Activated T-cell treated with anti-CD3 and anti-CD28 coated beads for 24 hours (primary cell): Measurements from ENCODE around the gene EEF1A1.

ENCODE experiments used
- DNase-seq: peaks from one replicate; pipeline ENCODE4 v3.0.0-alpha.2; 2020; ENCODE audit warnings: low read depth

The EEF1A1 gene

GRCh38 chr6:73505142-73505541 is 15.7 kb downstream of the EEF1A1 start:
- no peak for DNase-seq

GRCh38 chr6:73504160-73504559 is 16.7 kb downstream of the EEF1A1 start:
- DNase-seq: no peak

- no peak for DNase-seq
Measured at GRCh38 chr6:73503027-73503772, 17.6 kb downstream of the EEF1A1 start.

- DNase-seq: no peak
Measured at GRCh38 chr6:73497915-73498314, 22.9 kb downstream of the EEF1A1 start.

- no peak for DNase-seq
Measured at GRCh38 chr6:73491377-73491776, 29.5 kb downstream of the EEF1A1 start.

- no peak for DNase-seq
Measured at GRCh38 chr6:73487473-73487872, 33.4 kb downstream of the EEF1A1 start.

- DNase-seq: no peak
Measured at GRCh38 chr6:73484438-73484837, 36.4 kb downstream of the EEF1A1 start.

GRCh38 chr6:73481969-73482368 is 38.9 kb downstream of the EEF1A1 start:
- no peak for DNase-seq

GRCh38 chr6:73477407-73477806 is 43.4 kb downstream of the EEF1A1 start:
- no peak for DNase-seq

- DNase-seq: no peak
Measured at GRCh38 chr6:73476723-73477122, 44.1 kb downstream of the EEF1A1 start.

GRCh38 chr6:73471686-73472290 is 49.0 kb downstream of the EEF1A1 start:
- DNase-seq: no peak
